IPS-18c (cell line): ENCODE data around the gene COX7B.
"Not testable (repeated sequence)": the region's sequence is repeated elsewhere in the genome, so short reads cannot be mapped to it uniquely, and the experiment has no call there.

Source experiments
- H3K4me3 ChIP-seq: 2 replicates; pipeline ENCODE4 v1.7.0; 2013; ENCODE audit warnings: low read depth, mild to moderate bottlenecking, low read length, moderate library complexity; ENCODE audit not compliant: insufficient read depth
- H3K9me3 ChIP-seq: one replicate; pipeline ENCODE4 v1.6.1; 2013; ENCODE audit warnings: mild to moderate bottlenecking, low read length, moderate library complexity; ENCODE audit not compliant: control insufficient read depth, insufficient read depth

Gene COX7B

GRCh38 chrX:77935886-77936285, 36.6 kb downstream of the COX7B start:
- peaks cover 5% of the 10 kb centered on the region for H3K9me3 ChIP-seq

GRCh38 chrX:77936299-77936698, 37.0 kb downstream of the COX7B start:
- H3K4me3 ChIP-seq = no peak overlapping the region
- H3K9me3 ChIP-seq = peaks cover 5% of the 10 kb centered on the region

More at GRCh38 chrX:77935886-77936285, 36.6 kb downstream of the COX7B start:
- H3K4me3 ChIP-seq = no peak overlapping the region

- Histone ChIP-seq H3K4me3 (no peak overlapping the region), H3K9me3 (peaks cover 5% of the 10 kb centered on the region)
Observed at GRCh38 chrX:77937291-77937690, 38.0 kb downstream of the COX7B start.

GRCh38 chrX:77938083-77938680, 38.9 kb downstream of the COX7B start:
- Histone ChIP-seq H3K4me3 (no peak overlapping the region), H3K9me3 (peaks cover 3% of the 10 kb centered on the region)

- H3K4me3 ChIP-seq, H3K9me3 ChIP-seq: not testable (repeated sequence)
Observed at GRCh38 chrX:77945031-77945430, 45.8 kb downstream of the COX7B start.

DNA sequence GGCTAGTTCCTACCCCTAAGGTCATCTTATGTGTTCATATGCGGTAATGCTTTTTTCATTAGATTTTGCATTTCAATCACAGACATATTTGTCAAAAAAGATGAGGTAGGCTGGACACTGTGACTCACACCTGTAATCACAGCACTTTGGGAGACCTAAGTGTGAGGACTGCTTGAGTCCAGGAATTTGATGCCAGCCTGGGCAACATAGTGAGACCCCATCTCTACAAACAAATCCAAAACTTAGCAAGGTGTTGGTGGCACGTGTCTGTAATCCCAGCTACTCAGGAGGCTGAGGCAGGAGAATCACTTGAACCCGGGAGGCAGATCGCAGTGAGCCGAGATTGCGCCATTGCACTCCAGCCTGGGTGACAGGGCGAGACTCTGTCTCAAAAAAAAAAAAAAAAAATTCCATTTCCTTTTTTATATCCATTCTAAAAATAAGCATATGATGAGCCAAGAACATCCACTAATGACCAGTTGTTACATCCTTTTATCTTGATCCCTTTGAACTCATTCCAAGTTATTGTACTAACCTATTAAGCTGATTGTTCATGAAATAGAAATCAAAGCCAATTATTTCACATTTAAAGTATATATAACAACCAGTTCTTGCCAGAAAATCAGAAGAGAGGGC, 46.8 kb downstream of the COX7B start:
- no peak overlapping the region for H3K4me3 ChIP-seq
- peaks cover 3% of the 10 kb centered on the region for H3K9me3 ChIP-seq

GRCh38 chrX:77946571-77946970, 47.3 kb downstream of the COX7B start:
- H3K9me3 ChIP-seq = peaks cover 3% of the 10 kb centered on the region

GRCh38 chrX:77949840-77950239, 50.6 kb downstream of the COX7B start:
- H3K4me3 ChIP-seq = no peak overlapping the region

More at GRCh38 chrX:77946571-77946970, 47.3 kb downstream of the COX7B start:
- H3K4me3 ChIP-seq = no peak overlapping the region

GRCh38 chrX:77952173-77952572, 52.9 kb downstream of the COX7B start:
- H3K4me3 ChIP-seq = no peak overlapping the region
- peaks cover 3% of the 10 kb centered on the region for H3K9me3 ChIP-seq

More at GRCh38 chrX:77949840-77950239, 50.6 kb downstream of the COX7B start:
- peaks cover 3% of the 10 kb centered on the region for H3K9me3 ChIP-seq

DNA sequence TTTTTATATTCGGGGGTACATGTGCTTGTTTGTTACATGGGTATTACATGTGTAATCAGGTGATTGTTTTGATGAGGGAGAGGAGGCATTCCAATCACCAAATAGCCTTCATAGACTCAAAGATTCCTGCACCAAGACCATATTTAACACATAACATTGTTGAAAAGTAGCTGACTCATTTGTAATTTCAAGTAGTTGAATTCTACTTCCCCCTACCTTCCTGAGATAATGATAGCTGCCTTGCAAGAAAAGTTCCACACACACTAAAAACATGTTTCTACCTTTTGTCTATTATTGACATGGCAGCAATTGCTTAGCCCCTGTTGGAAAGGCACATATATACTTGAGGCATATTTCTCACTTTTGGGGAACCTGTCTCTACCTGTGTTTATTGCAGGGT, 54.0 kb downstream of the COX7B start:
- no peak overlapping the region for H3K4me3 ChIP-seq
- H3K9me3 ChIP-seq = peaks cover 3% of the 10 kb centered on the region

- H3K9me3 ChIP-seq = no peaks in the 10 kb centered on the region
- H3K4me3 ChIP-seq = no peak overlapping the region
Observed at GRCh38 chrX:77953708-77954107, 54.4 kb downstream of the COX7B start.
